Measurements from ENCODE around the gene ITGB3.

GRCh38 chr17:47232465-47232864 lies 21.2 kb upstream of the ITGB3 start:
- TF ChIP-seq CTCF (IDR thresholded peaks at IDR 0.05), result no peak
- no peak for TF ChIP-seq POLR2A (IDR thresholded peaks at IDR 0.05; ENCODE audit: low read depth)
- no peak for TF ChIP-seq POLR2AphosphoS5 (IDR thresholded peaks at IDR 0.05)

Measured in esophagus muscularis mucosa (tissue), 3 donors.